ENCODE data around the gene SKI.

SKI gene

GRCh38 chr1:2334366-2334765, 106.2 kb downstream of the SKI start:
- Histone ChIP-seq H3K9me3 (ENCODE audit: insufficient read depth, low read length) (no peaks in the 10 kb centered on the region), H3K27ac (ENCODE audit: low read length) (no peak overlapping the region), H3K27me3 (ENCODE audit: low read depth, low read length) (no peaks in the 10 kb centered on the region), H3K79me2 (ENCODE audit: low read length) (no peaks in the 10 kb centered on the region), H4K20me1 (ENCODE audit: insufficient read depth, low read length) (no peaks in the 10 kb centered on the region), H3K36me3 (replicated peaks; ENCODE audit: low read depth, low read length) (no peaks in the 10 kb centered on the region), H2AFZ (ENCODE audit: low read depth, low read length) (no peak overlapping the region), H3K4me3 (ENCODE audit: low read length) (no peak overlapping the region), H3K9ac (ENCODE audit: low read length) (no peak overlapping the region), H3K4me2 (ENCODE audit: low read length) (no peak overlapping the region), H3K4me1 (ENCODE audit: low read length) (no peaks in the 10 kb centered on the region)
- TF ChIP-seq CTCF (IDR thresholded peaks at IDR 0.05; ENCODE audit: low read depth, low read length), result no peak
- no peak for TF ChIP-seq EZH2phosphoT487 (IDR thresholded peaks at IDR 0.05; ENCODE audit: low read depth)

GRCh38 chr1:2334883-2335534, 106.9 kb downstream of the SKI start:
- Histone ChIP-seq H3K4me1 (ENCODE audit: low read length) (no peaks in the 10 kb centered on the region), H3K9me3 (ENCODE audit: insufficient read depth, low read length) (no peaks in the 10 kb centered on the region), H3K36me3 (replicated peaks; ENCODE audit: low read depth, low read length) (no peaks in the 10 kb centered on the region), H3K27ac (ENCODE audit: low read length) (no peak overlapping the region), H4K20me1 (ENCODE audit: insufficient read depth, low read length) (no peaks in the 10 kb centered on the region), H2AFZ (ENCODE audit: low read depth, low read length) (no peak overlapping the region), H3K27me3 (ENCODE audit: low read depth, low read length) (no peaks in the 10 kb centered on the region), H3K4me2 (ENCODE audit: low read length) (no peak overlapping the region), H3K4me3 (ENCODE audit: low read length) (no peak overlapping the region), H3K9ac (ENCODE audit: low read length) (no peak overlapping the region), H3K79me2 (ENCODE audit: low read length) (no peaks in the 10 kb centered on the region)
- TF ChIP-seq CTCF (IDR thresholded peaks at IDR 0.05; ENCODE audit: low read depth, low read length) (no peak), EZH2phosphoT487 (IDR thresholded peaks at IDR 0.05; ENCODE audit: low read depth) (no peak)

- TF ChIP-seq CTCF (IDR thresholded peaks at IDR 0.05; ENCODE audit: low read depth, low read length) (no peak), EZH2phosphoT487 (IDR thresholded peaks at IDR 0.05; ENCODE audit: low read depth) (no peak)
- H3K4me1 ChIP-seq (ENCODE audit: low read length), result no peaks in the 10 kb centered on the region
- no peaks in the 10 kb centered on the region for H3K79me2 ChIP-seq (ENCODE audit: low read length)
- no peaks in the 10 kb centered on the region for H3K27me3 ChIP-seq (ENCODE audit: low read depth, low read length)
- H3K9ac ChIP-seq (ENCODE audit: low read length), result no peak overlapping the region
- H3K9me3 ChIP-seq (ENCODE audit: insufficient read depth, low read length), result no peaks in the 10 kb centered on the region
- H3K27ac ChIP-seq (ENCODE audit: low read length), result no peak overlapping the region
- H4K20me1 ChIP-seq (ENCODE audit: insufficient read depth, low read length), result no peaks in the 10 kb centered on the region
- no peak overlapping the region for H3K4me3 ChIP-seq (ENCODE audit: low read length)
- no peak overlapping the region for H2AFZ ChIP-seq (ENCODE audit: low read depth, low read length)
- no peak overlapping the region for H3K4me2 ChIP-seq (ENCODE audit: low read length)
- H3K36me3 ChIP-seq (replicated peaks; ENCODE audit: low read depth, low read length), result no peaks in the 10 kb centered on the region
Measured at GRCh38 chr1:2335721-2336455, 107.8 kb downstream of the SKI start.

- Histone ChIP-seq H3K36me3 (replicated peaks; ENCODE audit: low read depth, low read length) (no peaks in the 10 kb centered on the region), H3K9ac (ENCODE audit: low read length) (no peak overlapping the region), H4K20me1 (ENCODE audit: insufficient read depth, low read length) (no peaks in the 10 kb centered on the region), H3K4me2 (ENCODE audit: low read length) (no peak overlapping the region), H3K4me1 (ENCODE audit: low read length) (no peaks in the 10 kb centered on the region), H3K4me3 (ENCODE audit: low read length) (no peak overlapping the region), H2AFZ (ENCODE audit: low read depth, low read length) (no peak overlapping the region), H3K9me3 (ENCODE audit: insufficient read depth, low read length) (no peaks in the 10 kb centered on the region), H3K27me3 (ENCODE audit: low read depth, low read length) (no peaks in the 10 kb centered on the region), H3K79me2 (ENCODE audit: low read length) (no peaks in the 10 kb centered on the region), H3K27ac (ENCODE audit: low read length) (no peak overlapping the region)
- TF ChIP-seq CTCF (IDR thresholded peaks at IDR 0.05; ENCODE audit: low read depth, low read length) (no peak), EZH2phosphoT487 (IDR thresholded peaks at IDR 0.05; ENCODE audit: low read depth) (no peak)
Measured at GRCh38 chr1:2336499-2336898, 108.4 kb downstream of the SKI start.

Data from OCI-LY3 (cell line).